ENCODE measurements around the gene MC3R. TPM values are rescaled to one million over a fixed set of nuclear protein-coding genes. Genes with fewer than 3 reads are reported as not detected.
"Not testable (repeated sequence)": the region's sequence is repeated elsewhere in the genome, so short reads cannot be mapped to it uniquely, and the experiment has no call there.

Gene MC3R
- total and polyA plus RNA-seq, 4 donors, result not detected

DNA sequence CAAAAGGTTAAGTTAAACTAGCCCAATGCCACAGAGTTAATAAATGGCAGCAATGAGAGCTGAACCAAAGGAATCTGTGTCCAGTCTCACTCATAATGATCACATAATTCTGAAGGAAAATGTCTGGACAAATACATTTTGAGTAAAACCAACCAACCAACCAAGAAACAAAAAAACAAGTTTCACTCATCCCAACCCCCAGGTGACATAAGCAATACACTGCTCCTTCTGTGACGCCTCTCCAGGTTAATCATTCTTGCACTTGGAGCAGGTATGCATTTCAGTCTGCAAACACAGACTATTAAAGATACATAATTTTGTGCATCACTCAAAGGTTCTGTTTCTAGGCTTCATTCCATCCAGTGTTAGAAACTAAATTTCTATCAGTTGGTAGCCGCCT is 35.2 kb upstream of the MC3R start (continued):
- TF ChIP-seq SP1 (IDR thresholded peaks at IDR 0.05) (no peak), YY1 (IDR thresholded peaks at IDR 0.05) (no peak)

DNA sequence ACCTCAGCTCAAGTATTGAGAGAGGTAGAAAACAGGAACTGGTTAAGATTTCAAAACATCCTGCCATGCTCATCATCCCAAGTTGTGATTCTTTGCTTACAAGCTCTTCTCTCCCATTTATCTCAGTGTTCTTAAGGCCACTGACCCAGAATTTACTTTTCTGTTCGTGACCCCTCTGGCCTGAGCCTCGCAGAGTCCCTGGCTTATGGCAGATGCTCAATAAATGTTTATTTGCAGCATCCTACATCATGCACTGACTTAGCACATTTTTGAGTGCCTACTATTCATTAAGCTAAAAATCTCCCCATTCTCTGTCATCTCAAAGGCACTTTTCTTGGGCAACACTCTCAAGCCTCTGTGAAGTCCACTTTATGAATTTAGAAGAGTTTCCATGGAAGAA is 33.4 kb upstream of the MC3R start:
- 11% methylated on average over 2 of the region's 2 CpGs for WGBS
- Histone ChIP-seq H3K36me3 (ENCODE audit: control insufficient read depth in 4 of 4, insufficient read depth in 3 of 4, low read depth in 1 of 4, low read length in 3 of 4) (no peaks in the 10 kb centered on the region), H3K27me3 (ENCODE audit: control insufficient read depth in 4 of 4, insufficient read depth in 4 of 4, low read length in 3 of 4) (peaks cover 0 to 7% (median 0%) of the 10 kb centered on the region in 4 donors), H3K9me3 (ENCODE audit: control insufficient read depth in 4 of 4, low read length in 3 of 4) (peaks cover 0 to 6% (median 3%) of the 10 kb centered on the region in 4 donors), H3K27ac (ENCODE audit: low read depth in 1 of 2, low read length in 2 of 2) (no peak overlapping the region), H3K4me3 (ENCODE audit: low read depth in 1 of 3, low read length in 3 of 3) (no peak overlapping the region), H3K4me1 (ENCODE audit: control insufficient read depth in 4 of 4, insufficient read depth in 4 of 4, low read length in 3 of 4) (no peaks in the 10 kb centered on the region), H3K9ac (ENCODE audit: low read depth in 1 of 2, low read length in 2 of 2) (no peak overlapping the region)
- DNase-seq (ENCODE audit: low spot score), result no peak
- TF ChIP-seq RXRA (IDR thresholded peaks at IDR 0.05) (peak; percentile 53 to 62), NR2F2 (IDR thresholded peaks at IDR 0.05) (peak; percentile 58)
- TF ChIP-seq, protein P1, sequence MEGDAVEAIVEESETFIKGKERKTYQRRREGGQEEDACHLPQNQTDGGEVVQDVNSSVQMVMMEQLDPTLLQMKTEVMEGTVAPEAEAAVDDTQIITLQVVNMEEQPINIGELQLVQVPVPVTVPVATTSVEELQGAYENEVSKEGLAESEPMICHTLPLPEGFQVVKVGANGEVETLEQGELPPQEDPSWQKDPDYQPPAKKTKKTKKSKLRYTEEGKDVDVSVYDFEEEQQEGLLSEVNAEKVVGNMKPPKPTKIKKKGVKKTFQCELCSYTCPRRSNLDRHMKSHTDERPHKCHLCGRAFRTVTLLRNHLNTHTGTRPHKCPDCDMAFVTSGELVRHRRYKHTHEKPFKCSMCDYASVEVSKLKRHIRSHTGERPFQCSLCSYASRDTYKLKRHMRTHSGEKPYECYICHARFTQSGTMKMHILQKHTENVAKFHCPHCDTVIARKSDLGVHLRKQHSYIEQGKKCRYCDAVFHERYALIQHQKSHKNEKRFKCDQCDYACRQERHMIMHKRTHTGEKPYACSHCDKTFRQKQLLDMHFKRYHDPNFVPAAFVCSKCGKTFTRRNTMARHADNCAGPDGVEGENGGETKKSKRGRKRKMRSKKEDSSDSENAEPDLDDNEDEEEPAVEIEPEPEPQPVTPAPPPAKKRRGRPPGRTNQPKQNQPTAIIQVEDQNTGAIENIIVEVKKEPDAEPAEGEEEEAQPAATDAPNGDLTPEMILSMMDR (IDR thresholded peaks at IDR 0.05; ENCODE audit: low read depth, low read length, missing input control), result no peak
- TF ChIP-seq, protein P2, sequence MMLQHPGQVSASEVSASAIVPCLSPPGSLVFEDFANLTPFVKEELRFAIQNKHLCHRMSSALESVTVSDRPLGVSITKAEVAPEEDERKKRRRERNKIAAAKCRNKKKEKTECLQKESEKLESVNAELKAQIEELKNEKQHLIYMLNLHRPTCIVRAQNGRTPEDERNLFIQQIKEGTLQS (IDR thresholded peaks at IDR 0.05), result no peak

DNA sequence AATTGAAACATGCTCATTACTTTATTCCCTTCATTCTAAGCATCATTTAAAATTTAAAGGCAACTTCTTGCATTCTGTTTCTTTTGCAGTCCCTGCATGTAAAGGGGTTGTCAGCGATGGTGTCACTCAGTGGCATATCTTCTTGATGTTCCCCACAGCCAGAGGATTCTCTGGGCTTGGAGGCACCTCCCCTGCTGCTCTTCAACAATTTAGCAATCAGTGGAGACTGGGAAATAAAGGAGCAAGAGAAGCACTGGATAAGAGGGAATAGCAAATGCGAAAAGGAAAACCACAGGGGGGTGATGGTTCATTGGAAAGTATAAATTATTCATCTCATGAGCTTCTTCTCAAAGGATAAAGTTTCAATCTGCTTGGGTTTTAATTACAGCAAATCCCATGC is 30.7 kb upstream of the MC3R start:
- Histone ChIP-seq H3K9ac (ENCODE audit: low read depth in 1 of 2, low read length in 2 of 2) (no peak overlapping the region), H3K4me3 (ENCODE audit: low read depth in 1 of 3, low read length in 3 of 3) (no peak overlapping the region), H3K4me1 (ENCODE audit: control insufficient read depth in 4 of 4, insufficient read depth in 4 of 4, low read length in 3 of 4) (no peaks in the 10 kb centered on the region), H3K27ac (ENCODE audit: low read depth in 1 of 2, low read length in 2 of 2) (no peak overlapping the region), H3K9me3 (ENCODE audit: control insufficient read depth in 4 of 4, low read length in 3 of 4) (peaks cover 0 to 7% (median 3%) of the 10 kb centered on the region in 4 donors), H3K27me3 (ENCODE audit: control insufficient read depth in 4 of 4, insufficient read depth in 4 of 4, low read length in 3 of 4) (peaks cover 0 to 7% (median 0%) of the 10 kb centered on the region in 4 donors), H3K36me3 (ENCODE audit: control insufficient read depth in 4 of 4, insufficient read depth in 3 of 4, low read depth in 1 of 4, low read length in 3 of 4) (no peaks in the 10 kb centered on the region)
- no peak for TF ChIP-seq FOXA1 (IDR thresholded peaks at IDR 0.05)
- no peak for TF ChIP-seq SP1 (IDR thresholded peaks at IDR 0.05)
- no peak for TF ChIP-seq EGR1 (IDR thresholded peaks at IDR 0.05; ENCODE audit: low read depth in 2 of 2)
- no peak for TF ChIP-seq HNF4G (IDR thresholded peaks at IDR 0.05)
- no peak for TF ChIP-seq RXRA (IDR thresholded peaks at IDR 0.05)
- TF ChIP-seq, protein P3, sequence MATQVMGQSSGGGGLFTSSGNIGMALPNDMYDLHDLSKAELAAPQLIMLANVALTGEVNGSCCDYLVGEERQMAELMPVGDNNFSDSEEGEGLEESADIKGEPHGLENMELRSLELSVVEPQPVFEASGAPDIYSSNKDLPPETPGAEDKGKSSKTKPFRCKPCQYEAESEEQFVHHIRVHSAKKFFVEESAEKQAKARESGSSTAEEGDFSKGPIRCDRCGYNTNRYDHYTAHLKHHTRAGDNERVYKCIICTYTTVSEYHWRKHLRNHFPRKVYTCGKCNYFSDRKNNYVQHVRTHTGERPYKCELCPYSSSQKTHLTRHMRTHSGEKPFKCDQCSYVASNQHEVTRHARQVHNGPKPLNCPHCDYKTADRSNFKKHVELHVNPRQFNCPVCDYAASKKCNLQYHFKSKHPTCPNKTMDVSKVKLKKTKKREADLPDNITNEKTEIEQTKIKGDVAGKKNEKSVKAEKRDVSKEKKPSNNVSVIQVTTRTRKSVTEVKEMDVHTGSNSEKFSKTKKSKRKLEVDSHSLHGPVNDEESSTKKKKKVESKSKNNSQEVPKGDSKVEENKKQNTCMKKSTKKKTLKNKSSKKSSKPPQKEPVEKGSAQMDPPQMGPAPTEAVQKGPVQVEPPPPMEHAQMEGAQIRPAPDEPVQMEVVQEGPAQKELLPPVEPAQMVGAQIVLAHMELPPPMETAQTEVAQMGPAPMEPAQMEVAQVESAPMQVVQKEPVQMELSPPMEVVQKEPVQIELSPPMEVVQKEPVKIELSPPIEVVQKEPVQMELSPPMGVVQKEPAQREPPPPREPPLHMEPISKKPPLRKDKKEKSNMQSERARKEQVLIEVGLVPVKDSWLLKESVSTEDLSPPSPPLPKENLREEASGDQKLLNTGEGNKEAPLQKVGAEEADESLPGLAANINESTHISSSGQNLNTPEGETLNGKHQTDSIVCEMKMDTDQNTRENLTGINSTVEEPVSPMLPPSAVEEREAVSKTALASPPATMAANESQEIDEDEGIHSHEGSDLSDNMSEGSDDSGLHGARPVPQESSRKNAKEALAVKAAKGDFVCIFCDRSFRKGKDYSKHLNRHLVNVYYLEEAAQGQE (IDR thresholded peaks at IDR 0.05), result no peak
- TF ChIP-seq RAD21 (IDR thresholded peaks at IDR 0.05), result no peak
- no peak for TF ChIP-seq JUND (IDR thresholded peaks at IDR 0.05)
- no peak for TF ChIP-seq GABPA (IDR thresholded peaks at IDR 0.05 in 1 of 2, conservative IDR thresholded peaks at IDR 0.05 in 1 of 2)
- no peak for DNase-seq (ENCODE audit: low spot score)
- whole genome bisulfite sequencing, result 58% methylated on average over 2 of the region's 2 CpGs

DNA sequence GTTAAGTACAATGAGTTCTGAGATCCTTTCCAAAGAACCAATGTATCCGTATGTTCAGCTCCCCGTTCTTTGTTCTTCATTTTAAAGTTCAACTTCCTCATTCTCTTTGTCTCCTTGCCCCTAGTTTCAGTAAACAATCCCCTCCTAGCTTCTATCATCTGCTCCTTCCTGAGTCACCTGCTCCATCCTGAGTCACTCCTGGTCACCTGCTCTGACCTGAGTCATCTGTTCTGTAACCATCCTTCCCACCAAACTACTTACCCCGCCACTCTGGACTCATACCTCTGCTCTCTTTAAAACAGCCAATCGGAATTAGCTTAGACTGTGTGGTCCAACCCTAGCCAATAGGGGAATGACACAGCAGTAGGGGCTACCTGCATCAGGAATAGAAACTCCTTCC is 27.3 kb upstream of the MC3R start:
- not testable (repeated sequence) for H3K9ac ChIP-seq (ENCODE audit: low read depth in 1 of 2, low read length in 2 of 2); H3K9me3 ChIP-seq (ENCODE audit: control insufficient read depth in 4 of 4, low read length in 3 of 4); H3K36me3 ChIP-seq (ENCODE audit: control insufficient read depth in 4 of 4, insufficient read depth in 3 of 4, low read depth in 1 of 4, low read length in 3 of 4); H3K27me3 ChIP-seq (ENCODE audit: control insufficient read depth in 4 of 4, insufficient read depth in 4 of 4, low read length in 3 of 4); H3K27ac ChIP-seq (ENCODE audit: low read depth in 1 of 2, low read length in 2 of 2); DNase-seq (ENCODE audit: low spot score); H3K4me1 ChIP-seq (ENCODE audit: control insufficient read depth in 4 of 4, insufficient read depth in 4 of 4, low read length in 3 of 4); H3K4me3 ChIP-seq (ENCODE audit: low read depth in 1 of 3, low read length in 3 of 3)
- 77% methylated on average over 4 of the region's 4 CpGs for WGBS
